HG03060 (cell line): ENCODE results near the gene DYNLT2B.
"Not testable (repeated sequence)": the region's sequence is repeated elsewhere in the genome, so short reads cannot be mapped to it uniquely, and the experiment has no call there.

ENCODE experiments used
- ATAC-seq: cut with Tn5 transposase; IDR thresholded peaks from one replicate; pipeline ENCODE4 v1.9.1; 2021; ENCODE audit warnings: low read depth, moderate number of reproducible peaks; ENCODE audit not compliant: unreplicated experiment

The DYNLT2B gene

DNA sequence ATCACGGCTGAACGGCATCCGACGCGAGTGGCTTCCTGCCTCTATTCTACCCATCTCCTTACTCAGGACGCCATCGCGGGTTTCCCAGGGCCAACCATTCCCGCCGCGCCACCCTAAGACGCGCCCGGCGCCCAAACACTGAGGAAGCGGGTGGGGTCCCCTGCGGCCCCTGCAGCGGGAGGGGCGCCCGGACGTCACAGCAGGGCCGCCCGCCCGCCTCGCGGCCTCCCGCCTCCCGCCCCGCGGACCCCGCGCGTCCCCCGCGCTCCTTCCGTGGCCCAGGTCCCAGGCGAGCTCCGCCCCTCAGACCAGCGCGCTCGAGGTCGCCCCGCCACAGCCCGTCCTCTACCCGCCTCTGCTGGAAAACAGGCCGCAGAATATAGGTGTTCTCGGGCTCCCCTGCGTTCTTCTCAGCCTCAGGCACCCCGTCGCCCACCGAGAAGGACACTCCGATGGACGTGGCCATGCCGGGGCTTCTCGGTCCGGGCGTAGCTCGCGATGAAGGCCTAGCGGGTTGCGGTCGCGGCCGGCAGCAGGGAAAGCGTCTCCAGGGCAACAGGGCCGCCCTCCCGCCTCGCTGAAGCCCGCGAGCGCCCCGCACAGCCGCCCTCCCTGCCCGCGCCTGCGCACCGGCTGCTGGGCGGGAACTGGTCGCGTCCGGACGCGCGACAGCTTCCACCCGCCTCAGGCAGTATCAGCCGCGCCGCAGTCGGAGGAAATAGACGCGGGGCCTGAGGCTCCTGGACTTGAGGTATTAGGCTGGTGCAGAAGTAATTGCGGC, at the start of gene DYNLT2B:
Gene DYNLT2B (minus strand): TSS at position 554 of the 781 bp plus-strand sequence. CDS start 88 bp downstream, at position 466.
- peak; percentile 55 for ATAC-seq

DNA sequence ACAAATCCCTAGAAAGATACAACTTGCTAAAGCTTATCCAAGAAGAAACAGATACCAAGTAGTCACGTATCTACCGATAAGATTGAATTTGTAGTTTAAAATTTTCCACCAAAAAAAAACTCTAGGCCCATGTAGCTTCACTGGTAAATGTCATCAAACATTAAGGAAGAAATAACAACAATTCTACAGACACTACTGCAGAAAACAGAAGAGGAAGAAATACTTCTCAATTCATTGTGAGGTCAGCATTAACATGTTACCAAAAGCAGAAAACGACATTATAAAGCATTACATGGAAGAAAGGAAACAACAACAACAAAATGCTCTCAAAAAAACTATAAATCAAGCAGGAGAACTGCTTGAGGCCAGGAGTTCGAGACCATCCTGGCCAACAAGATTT, 47.7 kb upstream of the DYNLT2B start:
- ATAC-seq: no peak

DNA sequence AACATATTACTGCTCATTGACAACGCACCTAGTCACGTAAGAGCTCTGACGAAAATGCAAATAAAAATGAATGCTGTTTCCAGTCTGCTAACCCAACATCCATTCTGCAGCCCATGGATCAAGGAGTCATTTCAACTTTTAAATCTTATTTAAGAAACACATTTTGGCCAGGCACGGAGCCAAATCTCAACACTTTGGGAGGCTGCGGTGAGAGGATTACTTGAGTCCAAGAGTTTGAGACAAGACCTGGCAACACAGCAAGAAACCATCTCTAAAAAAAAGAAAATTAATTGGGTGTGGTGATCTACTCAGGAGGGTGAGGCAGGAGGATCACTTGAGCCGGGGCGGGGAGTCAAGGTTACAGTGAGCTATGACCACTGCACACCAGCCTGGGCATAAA, 42.5 kb upstream of the DYNLT2B start:
- no peak for ATAC-seq

DNA sequence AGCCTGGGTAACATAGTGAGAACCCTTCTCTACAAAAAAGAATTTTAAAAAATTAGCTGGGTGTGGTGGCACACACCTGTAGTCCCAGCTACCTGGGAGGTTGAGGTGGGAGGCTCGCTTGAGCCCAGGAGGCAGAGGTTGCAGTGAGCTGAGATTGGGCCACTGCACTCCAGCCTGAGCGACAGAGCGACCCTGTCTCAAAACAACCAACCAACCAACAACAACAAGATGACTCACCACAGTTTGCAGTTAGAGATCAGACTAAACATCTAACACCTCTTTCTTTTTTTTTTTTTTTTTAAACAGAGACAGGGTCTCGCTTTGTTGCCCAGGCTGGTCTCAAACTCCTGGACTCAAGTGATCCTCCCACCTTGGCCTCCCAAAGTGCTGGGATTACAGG, 40.5 kb upstream of the DYNLT2B start:
- not testable (repeated sequence) for ATAC-seq

DNA sequence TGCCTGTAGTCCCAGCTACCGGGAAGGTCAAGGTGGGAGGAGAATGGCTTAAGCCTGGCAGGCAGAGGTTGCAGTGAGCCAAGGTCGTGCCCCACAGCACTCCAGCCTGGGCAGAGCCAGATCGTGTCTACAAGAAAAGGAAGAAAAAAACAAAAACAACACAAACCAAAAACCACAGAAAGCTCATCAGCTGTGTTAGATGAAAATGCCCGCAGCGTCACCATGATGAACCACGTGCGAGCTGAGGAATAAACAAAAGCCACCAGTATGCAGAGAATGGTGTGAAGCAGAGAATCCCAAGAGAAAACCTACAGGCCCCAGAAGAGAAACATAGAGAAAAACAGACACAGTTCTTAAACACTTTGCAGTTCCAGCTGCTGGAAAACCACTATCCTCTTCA, 39.9 kb upstream of the DYNLT2B start:
- no peak for ATAC-seq

DNA sequence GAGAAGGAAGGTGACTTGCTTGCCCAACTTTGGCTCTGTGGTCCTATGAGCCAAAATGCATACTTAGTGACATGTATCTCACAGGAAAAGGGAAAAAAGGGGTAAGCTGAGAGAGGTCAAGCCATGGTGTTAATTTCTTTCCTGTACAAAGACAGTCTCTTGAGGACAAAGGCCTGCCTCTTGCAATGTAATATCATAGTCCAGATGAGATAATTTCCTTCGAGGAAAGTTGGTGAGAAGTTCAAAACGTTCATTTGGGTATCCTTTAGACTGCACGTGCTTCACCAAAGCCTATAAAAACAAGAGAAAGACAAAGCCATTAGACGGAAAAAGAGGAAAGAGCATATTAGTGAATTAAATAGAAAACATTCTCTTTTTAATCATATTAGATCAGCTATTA, 38.5 kb upstream of the DYNLT2B start:
- ATAC-seq: no peak

DNA sequence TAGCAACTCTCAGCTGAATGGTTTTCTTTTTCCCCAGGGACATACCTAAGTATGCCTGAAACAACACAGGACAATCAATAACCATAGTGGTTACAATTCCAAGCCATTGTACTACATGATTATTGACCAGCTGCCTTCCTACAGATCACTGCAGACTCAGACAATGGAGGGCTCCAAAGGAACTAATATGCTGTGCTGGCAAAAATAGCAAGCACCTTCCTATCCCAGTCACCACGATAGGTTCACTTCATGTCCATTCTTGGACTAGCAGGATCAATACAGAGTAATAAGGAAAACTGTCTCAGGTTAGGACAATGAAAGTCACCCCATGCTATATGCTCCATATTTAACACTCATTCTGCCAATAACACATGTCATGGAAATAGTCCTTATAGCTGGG, 37.6 kb upstream of the DYNLT2B start:
- no peak for ATAC-seq

DNA sequence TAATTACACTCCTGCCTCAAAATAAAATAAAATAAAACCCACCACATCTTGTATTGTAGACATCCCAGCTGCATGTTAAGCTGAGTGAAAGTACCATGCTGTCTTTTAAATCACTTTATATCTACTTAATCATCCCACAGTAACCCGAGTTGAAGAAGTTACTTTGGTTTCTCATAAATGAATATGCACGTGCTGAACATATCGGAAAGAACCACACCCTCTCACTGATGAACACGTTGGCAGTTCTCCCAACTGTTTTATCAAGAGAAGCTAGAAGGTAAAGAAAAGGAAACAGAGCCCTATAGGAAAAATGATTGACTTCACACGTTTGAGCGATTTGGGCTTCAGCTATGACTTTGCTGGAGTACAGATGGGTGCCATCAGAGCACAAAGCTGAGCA, 36.1 kb upstream of the DYNLT2B start:
- no peak for ATAC-seq

DNA sequence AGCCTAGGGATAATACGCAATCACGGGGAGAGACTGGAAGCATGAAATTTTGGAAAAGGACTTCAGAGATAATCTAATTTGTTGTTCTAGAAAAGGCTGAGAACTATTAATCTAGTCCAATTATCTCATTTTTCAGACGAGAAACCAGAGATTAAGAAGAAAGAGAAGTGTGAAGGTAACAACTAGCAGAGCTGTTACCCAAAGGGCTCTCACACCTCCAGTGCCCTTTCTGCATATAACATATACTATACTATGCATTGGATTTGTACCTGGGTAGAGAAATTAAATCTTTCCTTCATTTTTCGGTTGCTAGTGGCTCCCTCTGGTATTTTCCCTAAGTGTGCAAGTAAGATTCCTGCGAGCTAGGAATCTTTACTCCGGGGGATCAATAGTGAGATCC, 33.5 kb upstream of the DYNLT2B start:
- no peak for ATAC-seq

DNA sequence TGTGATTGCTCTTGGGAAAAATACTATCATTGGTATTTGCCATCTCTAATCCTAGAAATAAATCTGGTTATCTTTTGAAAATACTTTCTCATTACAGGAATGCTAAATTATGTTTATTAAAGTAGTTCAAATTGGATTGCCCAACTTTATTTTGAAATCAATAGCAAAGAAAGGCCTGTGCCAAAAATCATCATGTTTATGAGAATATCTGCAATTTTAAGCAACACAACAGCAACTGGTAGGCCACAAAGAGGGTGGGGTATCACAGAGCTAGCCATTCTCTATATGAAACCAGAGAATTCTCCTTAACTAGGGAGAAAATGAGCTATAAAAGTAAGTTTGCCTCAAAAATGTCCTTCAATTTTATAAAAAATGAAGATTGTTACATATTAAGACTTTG, 32.0 kb upstream of the DYNLT2B start:
- ATAC-seq: no peak

DNA sequence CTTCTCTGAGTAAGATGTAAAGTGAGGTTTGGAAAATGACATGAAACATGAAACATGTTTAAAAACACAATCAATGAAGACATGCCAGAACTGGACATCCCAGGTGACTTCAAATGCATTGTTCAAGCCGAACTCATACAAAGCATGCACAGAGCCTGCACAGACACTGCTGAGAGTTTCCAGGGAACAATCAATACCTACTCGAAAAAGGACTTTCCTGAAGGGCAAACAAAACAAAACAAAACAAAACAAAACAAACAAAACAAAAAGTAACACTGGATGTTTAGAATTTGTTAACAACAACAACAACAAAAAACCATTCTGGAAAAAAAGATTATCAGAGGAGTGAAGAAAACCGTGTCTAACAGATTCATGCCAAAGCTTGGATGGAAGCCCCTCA, 30.7 kb upstream of the DYNLT2B start:
- no peak for ATAC-seq

DNA sequence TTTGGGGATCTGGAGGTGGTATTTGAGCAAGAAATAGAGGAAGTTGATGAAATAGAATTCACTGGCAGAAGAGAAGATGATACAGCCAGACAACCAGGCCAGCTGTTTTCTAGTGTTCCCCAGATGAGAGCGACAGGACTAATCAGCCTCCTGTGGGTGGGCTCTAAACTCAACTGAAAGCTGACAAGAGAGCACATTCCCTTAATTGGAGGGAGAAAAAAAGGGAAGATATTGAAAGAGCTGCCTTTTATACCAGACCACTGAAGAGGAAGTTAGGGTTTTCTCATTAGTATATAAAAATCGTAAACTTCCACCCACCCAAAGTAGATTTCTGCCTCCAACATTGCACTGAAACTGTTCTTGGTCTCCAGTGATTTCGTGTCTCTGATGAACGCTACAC, 26.6 kb upstream of the DYNLT2B start:
- no peak for ATAC-seq

DNA sequence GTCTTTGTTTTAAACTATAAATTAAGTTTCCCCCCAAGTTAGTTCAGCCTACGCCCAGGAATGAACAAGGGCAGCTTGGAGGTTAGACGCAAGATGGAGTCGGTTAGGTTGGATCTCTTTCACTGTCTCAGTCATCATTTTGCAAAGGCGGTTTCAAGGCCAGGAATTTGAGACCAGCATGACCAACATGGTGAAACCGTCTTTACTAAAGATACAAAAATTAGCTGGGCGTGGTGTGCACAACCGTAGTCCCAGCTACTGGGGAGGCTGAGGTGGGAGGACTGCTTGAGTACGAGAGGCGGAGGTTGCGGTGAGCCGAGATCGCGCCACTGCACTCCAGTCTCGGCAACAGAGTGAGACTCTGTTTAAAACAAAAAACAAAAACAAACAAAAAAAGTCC, 25.9 kb upstream of the DYNLT2B start:
- not testable (repeated sequence) for ATAC-seq

DNA sequence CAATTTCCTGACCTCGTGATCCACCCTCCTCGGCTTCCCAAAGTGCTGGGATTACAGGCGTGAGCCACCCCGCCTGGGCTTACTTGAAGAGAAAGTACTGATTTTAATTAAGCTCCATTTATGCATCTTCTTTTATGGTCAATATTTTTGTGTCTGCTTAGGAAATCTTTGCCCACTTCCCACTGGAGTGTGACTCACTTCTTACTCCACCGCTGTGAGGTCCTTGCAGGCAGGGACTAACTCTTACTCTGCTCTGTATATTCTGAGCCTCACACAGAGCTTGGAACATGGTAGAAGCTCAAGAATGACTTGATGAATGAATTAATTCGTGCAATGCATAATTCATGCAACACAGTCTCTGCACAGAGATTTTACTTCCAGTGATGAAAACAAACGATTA, 23.1 kb upstream of the DYNLT2B start:
- no peak for ATAC-seq

DNA sequence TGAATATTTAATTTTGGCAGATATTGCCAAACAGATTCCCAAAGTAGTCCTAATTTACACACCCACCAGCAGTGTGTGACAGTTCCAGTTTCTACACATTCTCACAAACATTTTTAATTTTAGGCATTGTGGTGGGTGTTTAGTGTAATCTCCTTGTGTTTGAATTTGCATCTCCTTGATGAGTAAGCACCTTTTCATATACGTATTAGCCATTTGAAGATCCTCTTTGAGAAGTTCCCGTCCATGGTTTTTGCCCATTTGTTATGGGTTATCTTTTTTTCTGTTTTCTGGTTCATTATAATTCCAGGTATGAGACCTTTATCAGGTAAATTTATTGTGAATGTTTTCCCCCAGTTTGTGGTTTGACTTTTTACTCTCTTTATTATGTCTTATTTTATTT, 22.4 kb upstream of the DYNLT2B start:
- no peak for ATAC-seq

DNA sequence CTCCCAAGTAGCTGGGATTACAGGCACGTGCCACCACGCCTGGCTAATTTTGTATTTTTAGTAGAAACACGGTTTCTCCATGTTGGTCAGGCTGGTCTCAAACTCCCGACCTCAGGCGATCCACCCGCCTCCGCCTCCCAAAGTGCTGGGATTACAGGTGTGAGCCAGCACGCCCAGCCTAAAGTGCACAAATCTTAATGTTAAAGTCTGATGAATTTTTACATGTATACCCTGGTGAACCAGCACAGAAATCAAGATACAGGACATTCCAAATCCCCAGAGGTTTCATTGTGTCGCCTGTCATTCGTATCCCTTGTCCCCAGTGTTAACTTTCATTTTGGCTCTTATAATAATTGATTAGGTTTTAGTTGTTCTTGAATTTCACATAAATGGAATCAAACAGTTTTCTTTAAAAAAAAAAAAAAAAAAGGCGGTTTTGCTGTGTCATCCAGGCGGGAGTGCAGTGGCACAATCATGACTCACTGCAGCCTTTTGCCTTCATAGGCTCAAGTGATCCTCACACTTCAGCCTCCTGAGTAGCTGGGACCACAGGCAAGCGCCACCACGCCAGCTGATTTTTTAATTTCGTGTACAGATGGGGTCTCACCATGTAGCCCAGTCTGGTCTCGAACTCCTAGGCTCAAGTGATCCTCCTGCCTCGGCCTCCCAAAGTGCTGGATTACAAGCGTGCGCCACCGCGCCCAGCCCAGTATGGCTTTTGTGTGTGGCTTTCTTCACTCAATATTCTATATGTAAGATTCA, 21.6 kb upstream of the DYNLT2B start:
- ATAC-seq: no peak

DNA sequence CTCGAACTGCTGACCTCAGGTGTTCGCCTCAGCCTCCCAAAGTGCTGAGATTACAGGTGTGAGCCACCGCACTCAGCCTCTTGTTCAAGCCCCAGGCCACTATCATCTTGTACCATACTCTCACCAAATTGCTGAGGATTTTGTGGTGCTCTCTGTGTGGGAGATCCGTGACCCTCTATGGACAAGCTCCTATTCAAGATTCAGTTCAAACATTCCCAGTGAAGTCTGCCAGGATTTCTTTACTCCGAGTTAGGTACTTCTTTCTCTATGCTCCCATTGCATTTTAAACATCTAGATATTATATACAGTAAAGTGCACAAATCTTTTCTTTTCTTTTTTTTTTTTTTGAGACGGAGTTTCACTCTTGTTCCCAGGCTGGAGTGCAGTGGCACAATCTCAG, 21.0 kb upstream of the DYNLT2B start:
- no peak for ATAC-seq

DNA sequence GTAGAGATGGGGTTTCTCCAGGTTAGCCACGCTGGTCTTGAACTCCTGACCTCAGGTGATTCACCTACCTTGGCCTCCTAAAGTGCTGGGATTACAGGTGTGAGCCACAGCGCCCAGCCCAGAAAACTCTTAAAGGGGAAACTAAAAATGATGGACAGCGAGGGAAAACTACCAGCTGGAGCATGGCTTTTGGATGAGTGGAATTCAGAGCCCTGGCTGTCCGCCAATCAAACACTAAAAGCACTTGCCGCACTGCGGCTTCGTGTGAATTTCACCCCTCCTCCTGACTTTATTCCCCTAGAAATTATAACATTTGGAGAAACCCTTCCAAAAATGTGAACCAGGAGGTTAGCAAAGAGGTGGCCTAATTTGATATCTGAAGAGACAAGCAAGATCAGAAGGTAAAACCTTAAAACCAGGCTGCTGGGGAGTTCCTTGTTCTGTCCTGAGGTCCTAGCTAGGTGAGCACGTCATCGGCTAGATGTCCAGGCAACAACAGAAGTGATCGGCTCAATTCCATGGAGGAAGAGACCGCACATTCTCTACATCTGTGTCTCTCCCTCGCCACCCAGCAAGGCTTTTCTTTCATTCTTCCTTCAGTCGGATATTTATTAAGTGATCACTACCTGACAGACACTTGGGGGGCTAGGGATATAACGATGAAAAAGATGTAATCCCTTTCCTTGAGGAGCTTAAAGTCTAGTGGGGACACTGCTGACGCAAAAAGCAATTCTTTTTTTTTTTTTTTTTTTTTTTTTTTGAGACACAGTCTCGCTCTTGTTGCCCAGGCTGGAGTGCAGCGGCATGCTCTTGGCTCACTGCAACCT, 18.5 kb upstream of the DYNLT2B start:
- ATAC-seq: no peak

DNA sequence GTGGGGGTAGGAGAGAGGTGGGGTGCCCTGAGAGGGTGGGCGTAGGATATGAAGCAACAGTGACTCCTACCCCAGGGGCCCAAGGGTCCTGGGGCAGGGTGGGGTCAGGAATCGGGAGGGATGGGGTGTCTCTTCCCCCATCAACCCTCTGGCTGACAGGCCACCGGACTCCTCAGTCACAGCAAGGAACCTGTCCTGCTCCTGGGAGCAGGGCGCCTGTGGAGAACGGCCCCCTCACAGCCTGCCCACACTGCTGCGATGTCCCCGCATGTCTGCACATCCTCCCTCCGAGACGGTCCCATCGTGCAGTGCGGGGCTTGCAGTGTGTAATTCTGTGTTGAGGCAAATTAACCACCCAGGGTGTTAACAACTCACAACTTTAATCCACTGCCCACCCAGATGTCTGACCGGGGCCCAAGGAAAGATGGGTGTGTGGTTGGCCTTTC, 17.5 kb upstream of the DYNLT2B start:
- ATAC-seq: no peak

DNA sequence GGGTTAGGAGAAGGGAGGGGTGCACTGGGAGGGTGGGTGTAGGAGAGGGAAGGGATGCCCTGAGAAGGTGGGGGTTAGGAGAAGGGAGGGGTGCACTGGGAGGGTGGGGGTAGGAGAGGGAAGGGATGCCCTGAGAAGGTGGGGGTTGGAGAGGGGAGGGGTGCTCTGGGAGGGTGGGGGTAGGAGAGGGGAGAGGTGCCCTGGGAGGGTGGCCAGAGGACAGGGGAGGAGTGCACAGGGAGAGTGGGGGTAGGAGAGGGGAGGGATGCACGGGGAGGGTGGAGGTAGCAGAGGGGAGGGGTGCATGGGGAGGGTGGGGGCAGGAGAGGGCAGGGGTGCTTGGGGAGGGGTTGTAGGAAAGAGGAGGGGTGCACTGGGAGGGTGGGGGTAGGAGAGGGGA, 16.9 kb upstream of the DYNLT2B start:
- ATAC-seq: no peak

DNA sequence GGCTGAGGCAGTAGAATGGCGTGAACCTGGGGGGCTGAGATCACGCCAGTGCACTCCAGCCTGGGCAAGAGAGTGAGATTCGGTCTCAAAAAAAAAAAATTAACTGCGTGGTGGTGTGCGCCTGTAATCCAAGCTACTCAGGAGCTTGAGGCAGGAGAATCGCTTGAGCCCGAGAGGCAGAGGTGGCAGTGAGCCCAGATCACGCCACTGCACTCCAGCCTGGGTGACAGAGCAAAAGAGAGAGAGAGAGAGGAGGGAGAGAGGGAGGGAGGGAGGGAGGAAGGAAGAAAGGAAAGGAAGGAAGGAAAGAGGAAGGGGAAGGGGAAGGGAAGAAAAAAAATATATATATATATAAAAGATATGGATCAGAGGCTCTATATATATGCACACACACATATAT, 14.1 kb upstream of the DYNLT2B start:
- no peak for ATAC-seq
